ENCODE measurements around the gene TOGARAM2.

GRCh38 chr2:29097569-29097968 is 116.5 kb downstream of the TOGARAM2 start:
- TF ChIP-seq CTCF (IDR thresholded peaks at IDR 0.05), result no peak
- TF ChIP-seq POLR2AphosphoS5 (IDR thresholded peaks at IDR 0.05), result no peak
- TF ChIP-seq POLR2A (IDR thresholded peaks at IDR 0.05), result no peak
- TF ChIP-seq EP300 (IDR thresholded peaks at IDR 0.05), result no peak
